ENCODE data around the gene UFSP1.

UFSP1 gene

GRCh38 chr7:100895956-100896731, 6.6 kb upstream of the UFSP1 start:
- DNase-seq (ENCODE audit: low read depth): no peak

- DNase-seq (ENCODE audit: low read depth): no peak
These were observed 6.1 kb upstream of the UFSP1 start, which contains the start of gene ACHE for GRCh38 chr7:100895701-100895955. Gene ACHE, minus strand, starts transcription at chr7:100895888. Its CDS starts 1,656 bp downstream, at chr7:100894232.

GRCh38 chr7:100894860-100895700, 5.6 kb upstream of the UFSP1 start:
- peak; percentile 32 for DNase-seq (ENCODE audit: low read depth)

GRCh38 chr7:100893910-100894721, 4.6 kb upstream of the UFSP1 start:
- no peak for DNase-seq (ENCODE audit: low read depth)

- DNase-seq (ENCODE audit: low read depth): no peak
These were observed 3.9 kb upstream of the UFSP1 start for GRCh38 chr7:100893318-100893895.

- DNase-seq (ENCODE audit: low read depth): no peak
These were observed 3.1 kb upstream of the UFSP1 start for GRCh38 chr7:100892364-100893317.

- no peak for DNase-seq (ENCODE audit: low read depth)
These were observed 2.2 kb upstream of the UFSP1 start for GRCh38 chr7:100891568-100892247.

GRCh38 chr7:100890653-100891567, 1.4 kb upstream of the UFSP1 start:
- DNase-seq (ENCODE audit: low read depth): no peak

GRCh38 chr7:100888291-100888987, 1.1 kb downstream of the UFSP1 start:
- no peak for DNase-seq (ENCODE audit: low read depth)

- no peak for DNase-seq (ENCODE audit: low read depth)
These were observed 1.8 kb downstream of the UFSP1 start for GRCh38 chr7:100887516-100888290.

- DNase-seq (ENCODE audit: low read depth): no peak
These were observed 2.5 kb downstream of the UFSP1 start for GRCh38 chr7:100886936-100887515.

GRCh38 chr7:100886142-100886935, 3.2 kb downstream of the UFSP1 start:
- no peak for DNase-seq (ENCODE audit: low read depth)

- DNase-seq (ENCODE audit: low read depth): no peak
These were observed 3.9 kb downstream of the UFSP1 start for GRCh38 chr7:100885440-100886141.

GRCh38 chr7:100884736-100885439, 4.6 kb downstream of the UFSP1 start:
- DNase-seq (ENCODE audit: low read depth): no peak

- DNase-seq (ENCODE audit: low read depth): no peak
These were observed 6.6 kb downstream of the UFSP1 start for GRCh38 chr7:100882785-100883526.

All from stimulated activated CD4-positive, alpha-beta T cell treated with anti-CD3 and anti-CD28 coated beads, Interleukin-2, amount 100 ng/mL, for 4 hours (primary cell).